ENCODE results near the gene CEBPG. TPM values are rescaled to one million over a fixed set of nuclear protein-coding genes. Genes with fewer than 3 reads are reported as not detected.

The CEBPG gene
- total RNA-seq, 3 donors from 2014 or later: 23.3 to 32.0 (median 23.4) TPM

DNA sequence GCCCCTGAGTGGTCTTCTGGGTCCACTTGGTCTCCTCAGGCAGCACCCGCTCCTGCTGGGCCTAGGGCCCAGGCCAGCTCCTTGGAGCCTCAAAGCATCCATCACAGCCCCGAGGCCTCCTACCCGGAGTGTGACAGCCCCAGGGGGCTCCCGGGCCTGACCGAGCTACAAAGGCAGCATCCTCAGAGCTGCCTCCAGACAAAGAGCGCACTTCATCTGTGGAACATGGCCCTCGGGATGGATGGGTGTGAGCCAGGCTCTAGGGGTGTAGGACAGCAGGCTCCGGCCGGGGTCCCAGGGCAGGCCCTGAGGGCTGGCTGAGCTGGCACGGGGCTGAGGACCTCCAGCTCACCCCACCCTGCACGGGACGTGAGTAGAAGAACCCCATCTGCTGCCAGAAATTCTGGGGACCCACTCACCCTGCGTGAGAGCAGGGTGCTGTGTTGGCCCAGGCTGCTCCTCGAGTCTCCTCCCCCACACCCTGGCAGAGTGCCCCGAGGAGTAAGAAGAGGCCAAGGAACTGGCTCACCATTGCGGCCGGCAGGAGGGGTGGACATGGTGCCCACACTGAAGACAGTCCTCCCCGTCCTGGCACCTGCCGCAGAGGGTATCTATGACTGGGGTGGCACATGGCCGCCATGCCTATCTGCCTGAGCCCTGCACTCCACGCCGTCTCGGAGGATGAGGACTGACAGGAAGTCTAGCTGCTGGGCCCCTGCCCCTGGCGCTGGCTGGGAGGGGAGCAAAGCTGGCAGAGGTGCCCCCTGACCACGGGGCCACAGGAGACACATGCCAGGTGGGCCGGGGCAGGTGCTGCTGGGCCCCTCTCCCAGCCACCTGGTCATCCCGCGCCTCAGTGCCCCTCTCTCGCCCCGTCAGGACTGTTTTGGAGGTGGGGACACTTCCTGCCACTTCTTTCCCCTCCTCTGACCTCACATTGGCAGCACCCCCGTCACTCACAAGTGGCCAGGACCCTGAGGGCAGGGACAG, 22.3 kb downstream of the CEBPG start:
- DNase-seq (ENCODE audit: low spot score in 2 of 2): peak in 1 of 2 donors; percentile 61

DNA sequence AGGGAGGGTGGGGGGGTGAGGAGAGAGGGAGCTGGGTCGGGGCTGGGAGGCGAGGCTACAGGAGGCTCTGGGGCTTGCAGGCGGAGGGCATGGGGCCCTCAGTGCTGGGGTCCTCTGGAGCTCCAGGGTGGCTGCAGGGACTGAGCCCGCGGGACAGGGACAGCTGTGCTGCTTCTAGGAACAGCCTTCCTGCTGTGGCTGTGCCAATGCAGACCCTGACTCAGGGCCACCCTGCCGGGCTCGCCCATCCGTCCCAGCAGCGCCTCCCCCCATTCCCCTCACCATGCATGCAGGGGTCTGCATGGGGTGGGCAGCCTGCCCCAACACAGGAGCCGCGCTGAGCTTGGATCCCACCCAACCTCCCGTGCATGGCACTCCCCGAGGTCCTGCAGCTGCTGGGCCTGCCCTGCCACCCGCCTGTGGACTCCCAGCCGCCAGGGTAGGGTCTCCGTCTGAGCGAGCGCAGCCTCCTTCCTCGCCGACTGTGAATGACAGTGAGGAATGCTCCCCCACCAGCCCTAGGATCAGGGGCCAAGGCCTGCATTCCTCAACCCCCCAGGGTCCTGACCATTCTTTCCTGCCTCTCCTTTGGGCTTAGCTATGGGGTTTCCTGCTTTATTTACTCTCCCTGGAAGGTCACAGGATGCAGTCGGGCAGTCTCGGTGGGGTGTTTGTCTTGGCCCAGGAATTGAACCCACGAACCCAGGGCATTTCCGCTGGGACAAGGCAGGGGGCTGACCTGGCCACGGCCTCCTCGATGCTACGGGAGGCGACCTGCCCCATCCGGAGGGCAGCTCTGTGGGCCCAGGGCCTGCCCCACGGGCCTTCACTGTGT, 23.4 kb downstream of the CEBPG start:
- peak in 1 of 2 donors; percentile 47 for DNase-seq (ENCODE audit: low spot score in 2 of 2)
- intact Hi-C loops (cut with DNase I; ENCODE audit: low total_unique reads): loop anchor here (10.0 kb wide), 1 partner anchor 92 kb away; the partner anchor contains the start of gene CEBPA
- Histone ChIP-seq H3K36me3 (no peaks in the 10 kb centered on the region), H3K27ac (peak overlapping the region in 1 of 2 donors; percentile 43), H3K4me1 (peaks cover 25 to 34% of the 10 kb centered on the region in 2 donors), H3K4me3 (no peak overlapping the region), H3K9me3 (no peaks in the 10 kb centered on the region), H3K27me3 (no peaks in the 10 kb centered on the region)
- no peak for TF ChIP-seq POLR2A (IDR thresholded peaks at IDR 0.05)
- TF ChIP-seq, protein P1, sequence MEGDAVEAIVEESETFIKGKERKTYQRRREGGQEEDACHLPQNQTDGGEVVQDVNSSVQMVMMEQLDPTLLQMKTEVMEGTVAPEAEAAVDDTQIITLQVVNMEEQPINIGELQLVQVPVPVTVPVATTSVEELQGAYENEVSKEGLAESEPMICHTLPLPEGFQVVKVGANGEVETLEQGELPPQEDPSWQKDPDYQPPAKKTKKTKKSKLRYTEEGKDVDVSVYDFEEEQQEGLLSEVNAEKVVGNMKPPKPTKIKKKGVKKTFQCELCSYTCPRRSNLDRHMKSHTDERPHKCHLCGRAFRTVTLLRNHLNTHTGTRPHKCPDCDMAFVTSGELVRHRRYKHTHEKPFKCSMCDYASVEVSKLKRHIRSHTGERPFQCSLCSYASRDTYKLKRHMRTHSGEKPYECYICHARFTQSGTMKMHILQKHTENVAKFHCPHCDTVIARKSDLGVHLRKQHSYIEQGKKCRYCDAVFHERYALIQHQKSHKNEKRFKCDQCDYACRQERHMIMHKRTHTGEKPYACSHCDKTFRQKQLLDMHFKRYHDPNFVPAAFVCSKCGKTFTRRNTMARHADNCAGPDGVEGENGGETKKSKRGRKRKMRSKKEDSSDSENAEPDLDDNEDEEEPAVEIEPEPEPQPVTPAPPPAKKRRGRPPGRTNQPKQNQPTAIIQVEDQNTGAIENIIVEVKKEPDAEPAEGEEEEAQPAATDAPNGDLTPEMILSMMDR (IDR thresholded peaks at IDR 0.05): no peak
- no peak for TF ChIP-seq POLR2AphosphoS5 (IDR thresholded peaks at IDR 0.05)

More for the DNA sequence above, 22.3 kb downstream of the CEBPG start:
- H3K4me1 ChIP-seq: peaks cover 32 to 42% of the 10 kb centered on the region in 2 donors
- intact Hi-C loops (cut with DNase I; ENCODE audit: low total_unique reads): loop anchor here (10.0 kb wide), 1 partner anchor 91 kb away; the partner anchor contains the start of gene CEBPA
- H3K9me3 ChIP-seq: no peaks in the 10 kb centered on the region
- H3K4me3 ChIP-seq: no peak overlapping the region
- TF ChIP-seq POLR2A (IDR thresholded peaks at IDR 0.05): no peak
- peak overlapping the region in 1 of 2 donors; percentile 84 for H3K27ac ChIP-seq
- H3K36me3 ChIP-seq: no peaks in the 10 kb centered on the region
- no peaks in the 10 kb centered on the region for H3K27me3 ChIP-seq

- Histone ChIP-seq H3K4me1 (peaks cover 25 to 28% of the 10 kb centered on the region in 2 donors), H3K4me3 (no peak overlapping the region), H3K36me3 (no peaks in the 10 kb centered on the region), H3K27ac (peak overlapping the region in 1 of 2 donors; percentile 43), H3K27me3 (no peaks in the 10 kb centered on the region), H3K9me3 (no peaks in the 10 kb centered on the region)
- DNase-seq (ENCODE audit: low spot score in 2 of 2): peak in 1 of 2 donors; percentile 39
- no peak for TF ChIP-seq POLR2A (IDR thresholded peaks at IDR 0.05)
- TF ChIP-seq, protein P1 (IDR thresholded peaks at IDR 0.05): no peak
- TF ChIP-seq POLR2AphosphoS5 (IDR thresholded peaks at IDR 0.05): no peak
- intact Hi-C loops (cut with DNase I; ENCODE audit: low total_unique reads): loop anchor here (10.0 kb wide), 1 partner anchor 93 kb away; the partner anchor contains the start of gene CEBPA
These were observed 24.2 kb downstream of the CEBPG start for GRCh38 chr19:33397536-33398360.

DNA sequence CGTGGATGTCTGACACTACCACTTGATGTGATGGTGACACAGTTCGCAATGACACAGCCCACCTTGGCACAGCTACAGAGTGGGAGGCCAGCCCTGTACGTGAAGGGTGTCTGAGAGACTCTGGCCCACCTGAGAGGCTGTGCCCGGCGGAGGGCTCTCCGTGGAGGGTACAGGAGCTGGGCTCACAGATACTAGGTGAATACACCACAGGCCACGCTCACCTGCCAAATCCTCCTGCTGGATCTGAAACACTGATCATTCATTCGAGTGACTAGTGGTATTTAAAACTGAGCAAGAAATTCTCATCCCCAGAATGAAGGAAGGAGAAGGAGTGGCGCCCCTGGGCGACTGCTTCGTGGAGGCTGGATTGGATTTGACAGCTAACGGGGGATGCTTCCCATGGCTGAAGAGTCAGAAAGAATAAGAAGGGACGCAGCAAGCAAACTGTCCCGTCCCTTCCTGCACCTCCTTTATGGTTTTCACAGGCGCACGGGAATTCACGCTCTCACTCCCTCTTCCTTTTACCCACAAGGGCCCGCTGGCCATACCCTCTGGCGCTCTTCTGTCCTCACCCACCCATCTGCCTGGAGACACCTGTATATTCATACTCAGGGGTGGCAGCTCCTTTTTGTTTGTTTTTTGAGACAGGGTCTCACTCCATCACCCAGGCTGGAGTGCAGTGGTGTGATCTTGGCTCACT, 25.0 kb downstream of the CEBPG start:
- DNase-seq (ENCODE audit: low spot score in 2 of 2): peak in 1 of 2 donors; percentile 30
- H3K4me3 ChIP-seq: no peak overlapping the region
- peaks cover 23 to 25% of the 10 kb centered on the region in 2 donors for H3K4me1 ChIP-seq
- TF ChIP-seq POLR2AphosphoS5 (IDR thresholded peaks at IDR 0.05) (no peak), POLR2A (IDR thresholded peaks at IDR 0.05) (no peak)
- TF ChIP-seq, protein P1 (IDR thresholded peaks at IDR 0.05): no peak
- intact Hi-C loops (cut with DNase I; ENCODE audit: low total_unique reads): loop anchor here (10.0 kb wide), 1 partner anchor 94 kb away; the partner anchor contains the start of gene CEBPA
- H3K27me3 ChIP-seq: no peaks in the 10 kb centered on the region
- no peaks in the 10 kb centered on the region for H3K36me3 ChIP-seq
- no peaks in the 10 kb centered on the region for H3K9me3 ChIP-seq
- H3K27ac ChIP-seq: no peak overlapping the region
